ENCODE measurements around the gene UTS2R.
"Not testable (repeated sequence)": the region's sequence is repeated elsewhere in the genome, so short reads cannot be mapped to it uniquely, and the experiment has no call there.

Gene UTS2R

GRCh38 chr17:82406131-82406671 lies 34.6 kb downstream of the UTS2R start:
- no peak for DNase-seq (ENCODE audit: low read depth in 2 of 3, low spot score in 2 of 3)

DNA sequence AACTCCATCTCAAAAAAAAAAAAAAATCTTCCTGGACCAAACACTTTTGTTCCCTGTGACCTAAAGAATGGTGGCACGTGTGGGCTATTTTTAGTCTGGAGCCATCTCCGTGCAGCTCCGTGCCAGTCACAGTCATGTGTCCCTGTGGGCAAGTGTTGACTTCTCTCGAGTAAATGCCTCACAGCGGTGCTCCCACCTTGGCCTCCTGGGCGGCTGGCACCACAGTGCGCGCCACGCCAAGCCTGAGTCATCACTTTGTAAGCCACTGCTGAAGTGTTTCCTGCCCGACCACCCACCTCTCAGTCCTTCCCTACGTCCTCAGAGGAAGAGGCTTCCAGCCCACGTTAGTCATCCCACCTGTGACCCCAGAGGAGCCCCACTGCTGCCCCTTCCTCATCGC lies 35.7 kb downstream of the UTS2R start:
- no peak for DNase-seq (ENCODE audit: low read depth in 2 of 3, low spot score in 2 of 3)

DNA sequence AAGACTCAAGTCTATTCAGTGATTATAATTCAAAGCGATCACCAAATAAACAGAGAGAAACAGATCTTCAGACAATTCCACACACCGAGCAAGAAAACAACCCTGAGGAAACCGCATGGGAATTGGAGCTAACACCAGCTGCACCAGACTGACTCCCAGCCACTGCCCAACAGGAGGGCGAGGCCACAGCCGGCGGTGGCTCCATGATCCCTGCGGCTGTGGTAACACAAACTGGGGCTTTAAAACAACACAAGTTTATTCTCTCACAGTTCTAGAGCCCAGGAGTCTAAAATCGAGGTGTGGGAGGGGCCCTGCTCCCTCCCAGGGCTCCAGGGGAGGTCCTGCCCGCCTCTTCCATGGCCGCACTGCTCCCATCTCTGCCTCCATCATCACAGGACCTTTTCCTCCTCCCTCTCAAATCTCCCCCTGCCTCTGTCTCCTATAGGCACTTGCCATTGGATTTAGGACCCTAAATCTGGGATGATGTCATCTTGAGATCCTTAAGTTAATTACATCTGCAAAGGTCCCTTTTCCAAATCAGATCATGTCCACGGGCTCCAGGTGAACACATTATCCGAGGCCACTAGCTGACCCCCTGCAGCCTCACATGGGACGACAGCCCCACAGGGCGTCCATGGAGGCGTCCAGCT lies 36.8 kb downstream of the UTS2R start:
- DNase-seq (ENCODE audit: low read depth in 2 of 3, low spot score in 2 of 3) = no peak

DNA sequence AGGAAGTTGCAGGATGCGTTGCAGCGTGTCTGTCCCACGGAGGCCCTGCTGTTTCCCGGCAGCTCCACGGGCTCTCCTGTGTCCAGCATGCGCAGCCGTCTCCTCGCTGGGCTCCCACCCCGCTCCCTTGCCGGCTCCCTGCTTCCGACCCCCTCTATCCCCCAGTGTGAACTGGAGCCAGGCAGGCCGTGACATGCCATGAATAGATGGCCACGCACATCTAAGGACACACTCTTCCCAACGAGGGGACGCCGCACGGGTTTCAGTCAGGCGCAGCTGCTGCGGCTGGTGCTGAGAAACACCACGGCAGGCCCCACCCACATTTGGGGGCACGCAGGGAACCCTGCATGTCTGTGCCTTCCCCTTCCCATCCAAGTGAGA lies 37.4 kb downstream of the UTS2R start:
- no peak for DNase-seq (ENCODE audit: low read depth in 2 of 3, low spot score in 2 of 3)

DNA sequence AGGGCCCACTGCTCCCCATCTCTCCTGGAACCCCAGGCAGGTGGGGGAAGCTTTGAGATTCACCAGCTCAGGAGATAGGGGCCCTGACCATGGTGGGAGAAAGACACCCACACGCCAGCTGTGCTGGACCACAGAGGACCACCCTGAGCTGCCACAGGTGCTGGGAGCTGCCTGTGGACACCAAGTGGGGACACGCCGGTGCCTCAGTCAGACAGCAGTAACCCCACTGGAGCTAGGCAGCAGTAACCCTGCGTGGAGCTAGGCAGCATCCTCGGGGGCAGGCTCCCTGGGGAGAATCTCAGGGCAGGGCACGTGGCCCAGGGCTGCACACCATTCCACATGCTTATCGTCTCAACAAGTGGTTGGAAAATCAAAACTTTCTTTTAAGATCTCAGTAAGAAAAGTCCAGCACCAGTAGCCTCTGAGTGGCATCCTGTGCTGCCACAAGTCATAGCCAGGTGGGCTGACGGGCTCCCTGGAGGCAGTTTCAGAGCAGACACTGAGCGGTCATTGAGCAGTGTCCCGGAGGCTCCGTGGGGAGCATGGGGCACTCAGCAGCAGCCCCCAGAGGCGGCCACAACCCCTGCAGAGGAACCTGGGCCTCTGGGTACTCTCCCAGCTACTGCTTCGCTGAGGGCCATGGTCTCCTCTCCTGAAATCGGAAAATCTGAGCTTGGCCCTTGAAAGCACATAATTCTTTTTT lies 38.6 kb downstream of the UTS2R start:
- no peak for DNase-seq (ENCODE audit: low read depth in 2 of 3, low spot score in 2 of 3)

DNA sequence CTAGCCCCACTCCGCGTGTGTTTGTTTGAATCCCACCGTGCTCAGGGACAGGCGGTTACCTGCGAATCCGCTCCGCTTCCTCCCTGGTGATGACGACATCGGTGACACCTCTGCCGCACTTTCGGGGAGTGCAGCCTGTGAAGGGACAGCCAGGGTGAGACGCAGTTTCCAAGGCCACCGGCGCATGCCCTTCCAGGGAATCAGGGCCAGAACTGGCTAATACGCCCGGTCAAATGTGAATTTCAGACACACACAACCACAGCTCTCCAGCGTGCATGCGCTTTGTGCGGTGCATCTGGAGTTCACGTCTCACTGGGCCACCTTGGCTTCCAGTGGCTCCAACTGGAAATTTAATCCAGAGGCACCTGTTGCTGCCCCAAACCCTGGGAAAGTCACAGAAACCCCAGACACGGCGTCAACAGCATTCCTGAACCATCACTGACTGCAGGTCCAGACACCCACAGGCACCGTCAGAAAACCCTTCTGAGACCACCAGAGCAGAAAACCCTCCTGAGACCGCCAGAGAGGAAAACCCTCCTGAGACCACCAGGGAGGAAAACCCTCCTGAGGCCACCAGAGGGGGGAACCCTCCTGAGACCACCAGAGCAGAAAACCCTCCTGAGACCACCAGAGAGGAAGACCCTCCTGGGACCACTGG lies 40.0 kb downstream of the UTS2R start:
- DNase-seq (ENCODE audit: low read depth in 2 of 3, low spot score in 2 of 3) = no peak

GRCh38 chr17:82412081-82412480 lies 40.5 kb downstream of the UTS2R start:
- DNase-seq (ENCODE audit: low read depth in 2 of 3, low spot score in 2 of 3) = not testable (repeated sequence)

GRCh38 chr17:82412535-82413520 lies 41.3 kb downstream of the UTS2R start:
- no peak for DNase-seq (ENCODE audit: low read depth in 2 of 3, low spot score in 2 of 3)

DNA sequence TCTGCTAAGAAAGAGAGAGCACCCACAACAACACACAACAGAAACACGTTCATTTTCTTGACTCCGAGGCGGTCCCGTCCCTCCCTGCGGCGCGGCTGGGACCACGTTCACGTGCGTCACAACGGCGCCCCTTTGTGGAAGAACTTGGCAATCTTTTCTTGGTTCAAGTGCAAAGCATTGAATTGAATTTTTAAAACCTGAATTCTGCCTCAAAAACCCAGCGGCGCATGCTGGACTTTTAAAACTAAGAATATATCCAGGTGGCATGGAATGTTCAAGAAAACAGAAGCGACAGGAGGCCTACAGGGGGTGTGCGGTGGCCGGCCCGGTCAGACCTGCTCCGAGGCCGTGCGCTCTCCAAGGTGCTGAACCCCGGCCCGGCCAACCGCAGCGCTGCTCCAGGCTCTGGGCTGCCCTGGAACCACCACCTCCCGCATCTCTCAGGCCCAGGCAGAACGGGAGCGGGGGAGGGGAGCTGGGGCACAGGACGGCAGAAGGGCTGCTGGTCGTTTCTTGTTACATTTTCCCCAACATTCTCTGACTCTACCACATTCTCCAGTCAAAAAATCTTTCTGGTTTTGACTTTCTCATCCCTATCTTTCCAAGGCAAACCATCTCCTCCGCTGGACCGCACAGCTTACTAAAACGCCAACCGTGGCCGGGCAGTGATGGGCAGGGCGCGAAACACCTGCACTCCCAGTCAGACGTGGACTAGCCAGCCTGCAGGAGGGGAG lies 43.1 kb downstream of the UTS2R start:
- peak; percentile 38 to 56 (median 42) for DNase-seq (ENCODE audit: low read depth in 2 of 3, low spot score in 2 of 3)

- no peak for DNase-seq (ENCODE audit: low read depth in 2 of 3, low spot score in 2 of 3)
Observed at GRCh38 chr17:82415336-82415735, 43.8 kb downstream of the UTS2R start.

GRCh38 chr17:82415786-82416185 lies 44.2 kb downstream of the UTS2R start:
- no peak for DNase-seq (ENCODE audit: low read depth in 2 of 3, low spot score in 2 of 3)

- no peak for DNase-seq (ENCODE audit: low read depth in 2 of 3, low spot score in 2 of 3)
Observed at GRCh38 chr17:82416264-82416663, 44.7 kb downstream of the UTS2R start.

GRCh38 chr17:82416771-82417170 lies 45.2 kb downstream of the UTS2R start:
- no peak for DNase-seq (ENCODE audit: low read depth in 2 of 3, low spot score in 2 of 3)

- peak; percentile 66 to 90 (median 76) for DNase-seq (ENCODE audit: low read depth in 2 of 3, low spot score in 2 of 3)
Observed at GRCh38 chr17:82418001-82418986, 46.7 kb downstream of the UTS2R start, which contains the start of the genes HEXD and OGFOD3. TSS of gene HEXD (plus strand) at chr17:82418347. CDS start at chr17:82419800, 1,453 bp downstream. TSS of gene OGFOD3 (minus strand) at chr17:82418586. CDS start at chr17:82418485, 101 bp downstream.

- DNase-seq (ENCODE audit: low read depth in 2 of 3, low spot score in 2 of 3) = no peak
Observed at GRCh38 chr17:82419540-82419939, 48.0 kb downstream of the UTS2R start.

- peak in 1 of 3 experiments; percentile 49 for DNase-seq (ENCODE audit: low read depth in 2 of 3, low spot score in 2 of 3)
Observed at GRCh38 chr17:82424001-82424862, 52.7 kb downstream of the UTS2R start.

DNA sequence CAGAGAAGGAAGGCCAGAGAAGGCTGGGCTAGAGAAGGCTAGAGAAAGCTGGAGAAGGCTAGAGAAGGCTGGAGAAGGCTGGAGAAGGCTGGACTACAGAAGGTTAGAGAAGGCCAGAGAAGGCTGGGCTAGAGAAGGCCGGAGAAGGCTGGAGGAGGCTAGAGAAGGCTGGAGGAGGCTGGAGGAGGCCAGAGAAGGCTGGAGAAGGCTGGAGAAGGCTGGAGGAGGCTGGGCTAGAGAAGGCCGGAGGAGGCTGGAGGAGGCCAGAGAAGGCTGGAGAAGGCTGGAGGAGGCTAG lies 53.2 kb downstream of the UTS2R start:
- no peak for DNase-seq (ENCODE audit: low read depth in 2 of 3, low spot score in 2 of 3)

Data from activated CD8-positive, alpha-beta memory T cell treated with anti-CD3 and anti-CD28 coated beads for 48 hours (primary cell).